ENCODE results near the gene HIVEP1.

DNA sequence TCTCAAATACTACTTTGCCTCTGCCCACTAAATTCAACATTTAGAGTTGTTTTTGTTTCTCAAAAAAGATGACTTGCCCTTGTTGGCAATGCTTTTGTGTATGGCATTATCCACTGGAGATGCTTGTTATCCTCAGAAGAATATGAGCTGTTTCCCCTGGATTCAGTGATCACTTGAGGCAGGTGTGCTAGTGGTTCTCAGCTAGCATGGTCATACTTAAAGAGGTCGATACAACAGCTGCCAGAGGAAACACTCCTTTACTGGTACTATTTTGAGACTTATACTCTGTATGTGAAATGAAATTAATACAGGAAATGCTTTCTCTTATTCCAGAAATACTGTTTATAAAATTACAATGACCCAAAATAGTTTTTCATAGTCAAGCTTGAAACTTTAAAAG lies 122.5 kb downstream of the HIVEP1 start:
- TF ChIP-seq, protein P1, sequence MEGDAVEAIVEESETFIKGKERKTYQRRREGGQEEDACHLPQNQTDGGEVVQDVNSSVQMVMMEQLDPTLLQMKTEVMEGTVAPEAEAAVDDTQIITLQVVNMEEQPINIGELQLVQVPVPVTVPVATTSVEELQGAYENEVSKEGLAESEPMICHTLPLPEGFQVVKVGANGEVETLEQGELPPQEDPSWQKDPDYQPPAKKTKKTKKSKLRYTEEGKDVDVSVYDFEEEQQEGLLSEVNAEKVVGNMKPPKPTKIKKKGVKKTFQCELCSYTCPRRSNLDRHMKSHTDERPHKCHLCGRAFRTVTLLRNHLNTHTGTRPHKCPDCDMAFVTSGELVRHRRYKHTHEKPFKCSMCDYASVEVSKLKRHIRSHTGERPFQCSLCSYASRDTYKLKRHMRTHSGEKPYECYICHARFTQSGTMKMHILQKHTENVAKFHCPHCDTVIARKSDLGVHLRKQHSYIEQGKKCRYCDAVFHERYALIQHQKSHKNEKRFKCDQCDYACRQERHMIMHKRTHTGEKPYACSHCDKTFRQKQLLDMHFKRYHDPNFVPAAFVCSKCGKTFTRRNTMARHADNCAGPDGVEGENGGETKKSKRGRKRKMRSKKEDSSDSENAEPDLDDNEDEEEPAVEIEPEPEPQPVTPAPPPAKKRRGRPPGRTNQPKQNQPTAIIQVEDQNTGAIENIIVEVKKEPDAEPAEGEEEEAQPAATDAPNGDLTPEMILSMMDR (IDR thresholded peaks at IDR 0.05) = no peak
- TF ChIP-seq POLR2A (IDR thresholded peaks at IDR 0.05) (no peak), EP300 (IDR thresholded peaks at IDR 0.05) (no peak), POLR2AphosphoS5 (IDR thresholded peaks at IDR 0.05) (no peak)

Measured in upper lobe of left lung (tissue), 4 donors.